ENCODE results near the gene SKIC2. TPM values are rescaled to one million over a fixed set of nuclear protein-coding genes. Genes with fewer than 3 reads are reported as not detected.

The SKIC2 gene
- total and polyA plus RNA-seq, 2 of the 8 experiments (the other 6 are each of a cell fraction or from before 2014, with no cell fraction given): 42.1 to 59.7 TPM

- POLR2A ChIA-PET (ENCODE audit: partially characterized antibody): interaction anchor here (0.7 to 16.4 kb wide), 8 partner anchors 7 to 151 kb away, joined by 3 to 279 read pairs (median 4); partner anchors contain the start of genes DXO, NELFE and SKIC2
- no peak overlapping the region for H2AFZ ChIP-seq (ENCODE audit: low read length)
- WGBS, 2 experiments (ENCODE audit: extremely low coverage in 1 of 2, insufficient coverage in 1 of 2, insufficient read length in 1 of 2, insufficient replicate concordance in 2 of 2, low coverage in 1 of 2, low lambda C conversion rate in 2 of 2, missing lambda C conversion rate in 1 of 2): 96% methylated on average over 4 of the region's 4 CpGs; no CpG with 5 or more reads in 1 of the 2 experiments
- TF ChIP-seq KDM5A (IDR thresholded peaks at IDR 0.05; ENCODE audit: low read length) (no peak), EP300 (IDR thresholded peaks at IDR 0.05; ENCODE audit: borderline replicate concordance in 1 of 2, low read depth in 2 of 2, low read length in 2 of 2) (no peak), SP1 (IDR thresholded peaks at IDR 0.05; ENCODE audit: low read depth, low read length) (no peak), TAF1 (IDR thresholded peaks at IDR 0.05; ENCODE audit: low read depth, low read length) (no peak), JUND (IDR thresholded peaks at IDR 0.05; ENCODE audit: low read length) (no peak), RAD21 (IDR thresholded peaks at IDR 0.05 in 1 of 2, conservative IDR thresholded peaks at IDR 0.05 in 1 of 2; ENCODE audit: low read depth in 2 of 2, low read length in 2 of 2) (no peak), POLR2A (IDR thresholded peaks at IDR 0.05; ENCODE audit: control extremely low read depth in 1 of 2, low read depth in 2 of 2, low read length in 2 of 2) (no peak), CREB1 (IDR thresholded peaks at IDR 0.05) (no peak), RXRA (IDR thresholded peaks at IDR 0.05; ENCODE audit: insufficient read depth, low read depth, low read length) (no peak), FOSL1 (IDR thresholded peaks at IDR 0.05; ENCODE audit: insufficient read depth, low read depth, low read length) (no peak), KDM4A (IDR thresholded peaks at IDR 0.05; ENCODE audit: low read depth, low read length, severe bottlenecking) (no peak), TEAD4 (IDR thresholded peaks at IDR 0.05; ENCODE audit: low read depth, low read length) (no peak)
- TF ChIP-seq, protein P1, sequence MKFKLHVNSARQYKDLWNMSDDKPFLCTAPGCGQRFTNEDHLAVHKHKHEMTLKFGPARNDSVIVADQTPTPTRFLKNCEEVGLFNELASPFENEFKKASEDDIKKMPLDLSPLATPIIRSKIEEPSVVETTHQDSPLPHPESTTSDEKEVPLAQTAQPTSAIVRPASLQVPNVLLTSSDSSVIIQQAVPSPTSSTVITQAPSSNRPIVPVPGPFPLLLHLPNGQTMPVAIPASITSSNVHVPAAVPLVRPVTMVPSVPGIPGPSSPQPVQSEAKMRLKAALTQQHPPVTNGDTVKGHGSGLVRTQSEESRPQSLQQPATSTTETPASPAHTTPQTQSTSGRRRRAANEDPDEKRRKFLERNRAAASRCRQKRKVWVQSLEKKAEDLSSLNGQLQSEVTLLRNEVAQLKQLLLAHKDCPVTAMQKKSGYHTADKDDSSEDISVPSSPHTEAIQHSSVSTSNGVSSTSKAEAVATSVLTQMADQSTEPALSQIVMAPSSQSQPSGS (IDR thresholded peaks at IDR 0.05; ENCODE audit: low read length): no peak
These were observed 11.1 kb upstream of the SKIC2 start for GRCh38 chr6:31947864-31948263.

More at GRCh38 chr6:31947864-31948263, 11.1 kb upstream of the SKIC2 start:
- Histone ChIP-seq H4K8ac (ENCODE audit: extremely low read depth, insufficient read depth, low read length) (no peak overlapping the region), H3K14ac (ENCODE audit: insufficient read length) (no peak overlapping the region), H3K79me2 (ENCODE audit: control insufficient read depth in 1 of 2, insufficient read depth in 2 of 2, low read length in 2 of 2) (no peaks in the 10 kb centered on the region), H3K4me3 (ENCODE audit: extremely low read depth in 1 of 4, insufficient read depth in 2 of 4, low read depth in 3 of 4, low read length in 4 of 4) (no peak overlapping the region), H3K18ac (ENCODE audit: extremely low read depth, low read length) (no peak overlapping the region), H2BK12ac (ENCODE audit: low read depth, low read length) (no peak overlapping the region), H2BK20ac (ENCODE audit: low read length) (no peak overlapping the region), H3K27ac (ENCODE audit: low read depth, low read length) (no peak overlapping the region), H3K4ac (replicated peaks; ENCODE audit: insufficient read length, low read depth, low read length) (no peak overlapping the region), H3K4me1 (replicated peaks in 1 of 4; ENCODE audit: control insufficient read depth in 3 of 4, insufficient read depth in 4 of 4, low read length in 3 of 4) (peaks cover 0 to 2% (median 0%) of the 10 kb centered on the region in 4 experiments; a peak in 1 of 7 replicates), H3K79me1 (ENCODE audit: low read depth, low read length) (no peaks in the 10 kb centered on the region), H4K5ac (ENCODE audit: insufficient read length, low read depth, low read length) (no peak overlapping the region), H3K23ac (ENCODE audit: insufficient read length) (no peak overlapping the region), H4K91ac (replicated peaks; ENCODE audit: insufficient read length, low read length) (no peak overlapping the region), H3K4me2 (ENCODE audit: insufficient read depth in 1 of 2, low read depth in 2 of 2, low read length in 2 of 2) (no peak overlapping the region), H3K9ac (replicated peaks in 1 of 4; ENCODE audit: extremely low read depth in 1 of 4, low read depth in 3 of 4, low read length in 3 of 4) (no peak overlapping the region), H2BK5ac (ENCODE audit: low read depth, low read length) (no peak overlapping the region), H4K20me1 (replicated peaks in 1 of 2; ENCODE audit: control insufficient read depth in 1 of 2, insufficient read depth in 2 of 2, low read length in 2 of 2) (no peaks in the 10 kb centered on the region), H3K36me3 (ENCODE audit: control insufficient read depth in 2 of 4, insufficient read depth in 4 of 4, low read length in 3 of 4) (peaks cover 7 to 16% (median 13%) of the 10 kb centered on the region in 4 experiments; a peak in 7 of 8 replicates), H3K23me2 (ENCODE audit: low read depth, low read length) (no peaks in the 10 kb centered on the region), H3K27me3 (replicated peaks in 1 of 4; ENCODE audit: control insufficient read depth in 3 of 4, extremely low read depth in 1 of 4, insufficient read depth in 3 of 4, low read length in 3 of 4) (peaks cover 0 to 5% (median 2%) of the 10 kb centered on the region in 4 experiments; a peak in 3 of 7 replicates), H3K9me3 (ENCODE audit: insufficient read depth in 2 of 2, low read depth in 1 of 2, low read length in 1 of 2) (no peaks in the 10 kb centered on the region), H2BK120ac (replicated peaks; ENCODE audit: low read depth, low read length) (no peak overlapping the region), H2AK5ac (ENCODE audit: low read depth, low read length) (no peak overlapping the region), H3K56ac (replicated peaks; ENCODE audit: insufficient read length, low read depth, low read length) (no peak overlapping the region), H2BK15ac (ENCODE audit: low read length) (no peak overlapping the region)
- no peak for DNase-seq (ENCODE audit: low read depth in 1 of 2, low spot score in 2 of 2)
- CTCF ChIA-PET (ENCODE audit: partially characterized antibody): no interaction called here
- no peak for FAIRE-seq
